ENCODE results near the gene FZD2. TPM values are rescaled to one million over a fixed set of nuclear protein-coding genes. Genes with fewer than 3 reads are reported as not detected.

Gene FZD2
- total RNA-seq, 1 donor from 2014 or later: 54.4 TPM

DNA sequence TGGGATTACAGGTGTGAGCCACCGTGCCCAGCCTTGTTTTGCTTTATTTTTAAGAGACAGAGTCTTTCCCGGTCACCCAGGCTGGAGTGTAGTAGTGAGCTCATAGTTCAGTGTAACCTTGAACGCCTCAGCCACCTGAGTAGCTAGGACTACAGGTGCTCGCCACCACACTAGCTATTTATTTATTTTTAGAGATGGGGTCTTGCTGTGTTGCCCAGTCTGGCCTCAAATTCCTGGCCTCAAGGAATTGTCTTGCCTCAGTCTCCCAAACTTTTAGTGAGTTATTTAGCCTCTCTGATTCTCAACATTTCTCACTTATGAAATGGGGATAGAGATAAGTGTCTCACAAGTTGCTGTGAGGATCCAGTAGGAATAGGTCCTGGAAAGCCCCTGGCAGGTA, 21.7 kb downstream of the FZD2 start:
- no peaks in the 10 kb centered on the region for H3K36me3 Mint-ChIP-seq
- no peak for DNase-seq (ENCODE audit: extremely low spot score, unreplicated experiment)
- TF ChIP-seq, protein P1, sequence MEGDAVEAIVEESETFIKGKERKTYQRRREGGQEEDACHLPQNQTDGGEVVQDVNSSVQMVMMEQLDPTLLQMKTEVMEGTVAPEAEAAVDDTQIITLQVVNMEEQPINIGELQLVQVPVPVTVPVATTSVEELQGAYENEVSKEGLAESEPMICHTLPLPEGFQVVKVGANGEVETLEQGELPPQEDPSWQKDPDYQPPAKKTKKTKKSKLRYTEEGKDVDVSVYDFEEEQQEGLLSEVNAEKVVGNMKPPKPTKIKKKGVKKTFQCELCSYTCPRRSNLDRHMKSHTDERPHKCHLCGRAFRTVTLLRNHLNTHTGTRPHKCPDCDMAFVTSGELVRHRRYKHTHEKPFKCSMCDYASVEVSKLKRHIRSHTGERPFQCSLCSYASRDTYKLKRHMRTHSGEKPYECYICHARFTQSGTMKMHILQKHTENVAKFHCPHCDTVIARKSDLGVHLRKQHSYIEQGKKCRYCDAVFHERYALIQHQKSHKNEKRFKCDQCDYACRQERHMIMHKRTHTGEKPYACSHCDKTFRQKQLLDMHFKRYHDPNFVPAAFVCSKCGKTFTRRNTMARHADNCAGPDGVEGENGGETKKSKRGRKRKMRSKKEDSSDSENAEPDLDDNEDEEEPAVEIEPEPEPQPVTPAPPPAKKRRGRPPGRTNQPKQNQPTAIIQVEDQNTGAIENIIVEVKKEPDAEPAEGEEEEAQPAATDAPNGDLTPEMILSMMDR (conservative IDR thresholded peaks at IDR 0.05): no peak
- H3K4me3 Mint-ChIP-seq: no peak overlapping the region
- H3K27me3 Mint-ChIP-seq: peaks cover 17% of the 10 kb centered on the region
- H3K4me1 Mint-ChIP-seq (ENCODE audit: unreplicated experiment): peaks cover 6% of the 10 kb centered on the region
- H3K9me3 Mint-ChIP-seq: no peaks in the 10 kb centered on the region
- no peak overlapping the region for H3K27ac Mint-ChIP-seq

DNA sequence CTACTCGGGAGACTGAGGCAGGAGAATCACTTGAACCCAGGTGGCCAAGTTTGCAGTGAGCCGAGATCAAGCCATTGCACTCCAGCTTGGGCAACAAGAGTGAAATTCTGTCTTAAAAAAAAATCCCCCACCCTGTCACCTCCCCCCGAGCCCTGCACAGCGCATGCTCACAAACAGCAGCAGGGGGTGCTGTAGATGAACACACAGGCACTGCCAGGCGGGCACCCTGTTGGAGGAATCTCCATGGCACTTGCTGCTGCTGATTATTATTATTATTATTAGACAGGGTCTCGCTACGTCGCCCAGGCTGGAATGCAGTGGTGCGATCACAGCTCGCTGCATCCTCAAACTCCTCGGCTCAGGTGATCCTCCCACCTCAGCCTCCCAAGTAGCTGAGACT, 24.6 kb downstream of the FZD2 start:
- Mint-ChIP-seq H3K36me3 (no peaks in the 10 kb centered on the region), H3K4me1 (ENCODE audit: unreplicated experiment) (peaks cover 18% of the 10 kb centered on the region), H3K27ac (no peak overlapping the region), H3K9me3 (no peaks in the 10 kb centered on the region), H3K27me3 (peaks cover 17% of the 10 kb centered on the region), H3K4me3 (no peak overlapping the region)
- TF ChIP-seq, protein P1 (conservative IDR thresholded peaks at IDR 0.05): no peak
- DNase-seq (ENCODE audit: extremely low spot score, unreplicated experiment): no peak

DNA sequence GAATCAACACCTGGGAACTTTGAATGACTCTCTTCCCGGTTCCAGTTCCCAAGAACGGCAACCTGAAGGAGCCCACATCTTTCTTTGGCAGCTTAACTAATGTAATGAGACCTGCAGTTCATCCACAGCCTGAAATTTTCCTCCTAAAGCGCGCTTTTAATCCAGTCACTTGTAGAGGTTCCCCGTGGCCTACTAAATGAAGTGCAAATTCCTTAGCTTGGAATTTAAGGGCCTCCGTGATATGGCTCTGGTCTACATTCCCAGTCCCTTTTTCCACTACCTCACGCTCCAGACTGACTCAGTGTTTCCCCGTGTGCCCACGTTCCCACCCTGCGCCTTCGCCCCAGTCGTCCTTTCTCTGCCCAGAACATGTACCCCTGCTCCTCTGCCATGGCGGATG, 27.2 kb downstream of the FZD2 start:
- Mint-ChIP-seq H3K9me3 (no peaks in the 10 kb centered on the region), H3K36me3 (no peaks in the 10 kb centered on the region), H3K4me1 (ENCODE audit: unreplicated experiment) (peaks cover 22% of the 10 kb centered on the region), H3K27me3 (peaks cover 8% of the 10 kb centered on the region), H3K4me3 (no peak overlapping the region), H3K27ac (no peak overlapping the region)
- TF ChIP-seq, protein P1 (conservative IDR thresholded peaks at IDR 0.05): no peak
- DNase-seq (ENCODE audit: extremely low spot score, unreplicated experiment): no peak

DNA sequence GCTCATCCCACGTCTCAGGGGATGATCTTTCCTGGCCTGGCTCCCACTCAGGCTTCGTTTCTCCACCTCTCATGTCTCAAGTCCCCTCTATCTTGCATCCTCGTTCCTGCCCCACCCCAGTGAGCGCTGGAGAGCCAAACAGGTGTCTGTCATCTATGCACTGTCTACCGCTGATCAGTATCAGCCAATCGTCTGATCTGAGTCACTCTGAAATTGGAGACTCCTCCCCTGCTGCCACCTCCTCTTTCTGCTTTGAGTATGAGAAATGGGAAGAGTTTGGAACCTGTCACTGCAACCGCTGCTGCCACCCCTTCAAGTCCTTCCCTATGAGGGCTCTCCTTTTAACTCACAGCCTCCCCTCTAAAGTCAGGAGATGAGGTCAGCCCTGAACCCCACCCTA, 28.0 kb downstream of the FZD2 start:
- DNase-seq (ENCODE audit: extremely low spot score, unreplicated experiment): no peak
- TF ChIP-seq, protein P1 (conservative IDR thresholded peaks at IDR 0.05): no peak
- H3K4me3 Mint-ChIP-seq: no peak overlapping the region
- H3K27me3 Mint-ChIP-seq: peaks cover 1% of the 10 kb centered on the region
- H3K27ac Mint-ChIP-seq: no peak overlapping the region
- peaks cover 22% of the 10 kb centered on the region for H3K4me1 Mint-ChIP-seq (ENCODE audit: unreplicated experiment)
- no peaks in the 10 kb centered on the region for H3K9me3 Mint-ChIP-seq
- no peaks in the 10 kb centered on the region for H3K36me3 Mint-ChIP-seq

DNA sequence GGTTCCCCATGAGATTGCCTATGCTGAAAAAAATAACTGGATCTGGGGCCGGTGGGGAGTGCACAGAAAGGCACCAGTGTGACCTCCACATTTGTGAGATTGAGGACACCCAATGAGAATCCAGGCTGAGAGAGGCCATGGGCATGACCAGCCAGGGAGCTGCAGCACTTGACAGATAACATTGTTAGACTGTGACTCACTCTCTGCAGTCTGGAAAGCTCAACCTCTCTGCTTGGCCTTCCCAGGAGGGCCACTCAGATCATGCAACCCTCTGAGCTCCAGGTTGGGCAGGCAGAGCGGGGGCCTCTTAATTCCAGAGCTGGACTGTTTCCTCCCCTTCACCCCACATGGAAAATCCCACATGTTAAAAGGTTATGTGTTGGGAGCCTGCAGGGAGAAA, 30.1 kb downstream of the FZD2 start:
- H3K27ac Mint-ChIP-seq: no peak overlapping the region
- H3K4me3 Mint-ChIP-seq: no peak overlapping the region
- no peaks in the 10 kb centered on the region for H3K27me3 Mint-ChIP-seq
- no peaks in the 10 kb centered on the region for H3K9me3 Mint-ChIP-seq
- TF ChIP-seq, protein P1 (conservative IDR thresholded peaks at IDR 0.05): no peak
- H3K4me1 Mint-ChIP-seq (ENCODE audit: unreplicated experiment): peaks cover 27% of the 10 kb centered on the region
- DNase-seq (ENCODE audit: extremely low spot score, unreplicated experiment): no peak
- H3K36me3 Mint-ChIP-seq: no peaks in the 10 kb centered on the region
